Suprapubic skin (tissue), 4 donors: ENCODE data around the gene NEU3.

Source experiments
- EP300 ChIP-seq: sonication (generic); formaldehyde crosslinking; IDR thresholded peaks from one replicate; pipeline ENCODE4 v1.6.1; 2017; ENCODE audit warnings: antibody characterized with exemption
- POLR2A ChIP-seq, 2 donors: fragments of 450-650 bp; IDR thresholded peaks; one replicate each; pipeline ENCODE4 v1.6.1; 2017; ENCODE audit warnings: antibody characterized with exemption in 2 of 2, mild to moderate bottlenecking in 2 of 2, moderate library complexity in 2 of 2
- POLR2AphosphoS5 ChIP-seq, 3 donors: sonication (generic); formaldehyde crosslinking; IDR thresholded peaks; one replicate each; pipeline ENCODE4 v1.6.1; 2017; ENCODE audit warnings: antibody characterized with exemption in 3 of 3
- TF ChIP-seq, protein P1 (sequence below), 2 donors: fragments of 200-600 bp in 1 of 2; fragments of 450-650 bp in 1 of 2; sonication (generic) in 1 of 2; IDR thresholded peaks; one replicate each; pipeline ENCODE4 v1.5.1; 2016 to 2019; ENCODE audit warnings: antibody characterized with exemption in 2 of 2, mild to moderate bottlenecking in 1 of 2, moderate library complexity in 1 of 2

DNA sequence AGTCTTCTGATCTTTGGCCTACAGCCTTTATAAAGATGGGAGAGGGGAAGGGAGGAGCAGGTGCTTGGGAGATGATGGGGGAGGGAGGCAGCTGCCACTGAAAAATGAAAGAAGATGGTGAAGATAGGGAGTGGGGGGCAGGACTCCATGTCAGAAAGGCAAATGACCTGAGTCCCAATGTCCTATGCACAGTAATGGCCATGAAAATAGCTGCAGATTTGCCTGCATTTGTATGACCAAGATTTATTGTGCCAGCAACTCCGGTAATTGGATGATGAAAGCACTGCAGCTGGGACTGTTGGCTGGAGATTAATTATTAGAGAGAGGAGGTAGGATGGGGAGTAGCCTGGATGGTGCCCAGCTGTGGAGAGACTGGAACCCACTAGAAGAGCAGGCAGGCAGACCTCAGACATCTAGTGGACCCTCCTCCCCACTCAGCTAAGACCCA lies 36.1 kb downstream of the NEU3 start:
- TF ChIP-seq, protein P1, sequence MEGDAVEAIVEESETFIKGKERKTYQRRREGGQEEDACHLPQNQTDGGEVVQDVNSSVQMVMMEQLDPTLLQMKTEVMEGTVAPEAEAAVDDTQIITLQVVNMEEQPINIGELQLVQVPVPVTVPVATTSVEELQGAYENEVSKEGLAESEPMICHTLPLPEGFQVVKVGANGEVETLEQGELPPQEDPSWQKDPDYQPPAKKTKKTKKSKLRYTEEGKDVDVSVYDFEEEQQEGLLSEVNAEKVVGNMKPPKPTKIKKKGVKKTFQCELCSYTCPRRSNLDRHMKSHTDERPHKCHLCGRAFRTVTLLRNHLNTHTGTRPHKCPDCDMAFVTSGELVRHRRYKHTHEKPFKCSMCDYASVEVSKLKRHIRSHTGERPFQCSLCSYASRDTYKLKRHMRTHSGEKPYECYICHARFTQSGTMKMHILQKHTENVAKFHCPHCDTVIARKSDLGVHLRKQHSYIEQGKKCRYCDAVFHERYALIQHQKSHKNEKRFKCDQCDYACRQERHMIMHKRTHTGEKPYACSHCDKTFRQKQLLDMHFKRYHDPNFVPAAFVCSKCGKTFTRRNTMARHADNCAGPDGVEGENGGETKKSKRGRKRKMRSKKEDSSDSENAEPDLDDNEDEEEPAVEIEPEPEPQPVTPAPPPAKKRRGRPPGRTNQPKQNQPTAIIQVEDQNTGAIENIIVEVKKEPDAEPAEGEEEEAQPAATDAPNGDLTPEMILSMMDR (IDR thresholded peaks at IDR 0.05): no peak
- no peak for TF ChIP-seq POLR2AphosphoS5 (IDR thresholded peaks at IDR 0.05)
- no peak for TF ChIP-seq POLR2A (IDR thresholded peaks at IDR 0.05)
- TF ChIP-seq EP300: no peak
